GM23248 (cell line): ENCODE measurements around the gene TMC5.

Source experiments
- EZH2 ChIP-seq: fragments of 200-600 bp; sonication (generic); IDR thresholded peaks from 2 replicates; pipeline ENCODE4 v1.6.1; 2018; ENCODE audit warnings: antibody characterized with exemption, mild to moderate bottlenecking; ENCODE audit not compliant: insufficient read depth, poor library complexity, severe bottlenecking
- EZH2phosphoT487 ChIP-seq: fragments of 200-600 bp; sonication (generic); IDR thresholded peaks from 2 replicates; pipeline ENCODE4 v1.6.1; 2018; ENCODE audit warnings: antibody characterized with exemption, moderate library complexity, mild to moderate bottlenecking, low read depth; ENCODE audit not compliant: insufficient read depth

GRCh38 chr16:19439483-19439882 lies 21.8 kb downstream of the TMC5 start:
- TF ChIP-seq EZH2phosphoT487 (no peak), EZH2 (no peak)
